Body of pancreas (tissue), 4 donors: ENCODE data around the gene PDCD2L. TPM values are rescaled to one million over a fixed set of nuclear protein-coding genes. Genes with fewer than 3 reads are reported as not detected.
"Not testable (repeated sequence)": the region's sequence is repeated elsewhere in the genome, so short reads cannot be mapped to it uniquely, and the experiment has no call there.

Experiments
- ATAC-seq: fragments of 150-250 bp; one replicate; pipeline ENCODE4 v1.9.1; 2016
- DNase-seq, 4 donors: peaks; one replicate each; pipeline ENCODE4 v3.0.0-alpha.2; 2019
- H3K27ac ChIP-seq, 4 donors: fragments of 200-600 bp; sonication (generic); 1 replicate in 3 of 4; 2 replicates in 1 of 4; pipeline versions ENCODE4 v1.5.1 to v1.6.1; 2016 to 2019; ENCODE audit warnings: mild to moderate bottlenecking in 1 of 4, mixed read lengths in 1 of 4, moderate library complexity in 1 of 4
- H3K27me3 ChIP-seq, 2 donors: fragments of 200-600 bp; sonication (generic); one replicate each; pipeline ENCODE4 v1.6.0; 2016; ENCODE audit warnings: mild to moderate bottlenecking in 1 of 2
- H3K36me3 ChIP-seq, 2 donors: fragments of 200-600 bp; sonication (generic); replicated peaks in 1 of 2; 2 replicates each; pipeline ENCODE4 v1.5.1; 2016; ENCODE audit warnings: low read depth in 2 of 2; ENCODE audit not compliant: insufficient read depth in 1 of 2
- H3K4me1 ChIP-seq: fragments of 200-600 bp; sonication (generic); one replicate; pipeline ENCODE4 v1.6.0; 2016
- H3K4me3 ChIP-seq, 2 donors: fragments of 200-600 bp; sonication (generic); 1 replicate in 1 of 2; 2 replicates in 1 of 2; pipeline ENCODE4 v1.5.1; 2016 to 2019
- H3K9me3 ChIP-seq, 3 donors: fragments of 200-600 bp; sonication (generic); 1 replicate in 2 of 3; 2 replicates in 1 of 3; pipeline ENCODE4 v1.5.1; 2016
- POLR2A ChIP-seq, 3 donors: fragments of 450-650 bp; IDR thresholded peaks; one replicate each; pipeline ENCODE4 v1.6.1; 2016; ENCODE audit warnings: antibody characterized with exemption in 3 of 3, mild to moderate bottlenecking in 2 of 3
- WGBS, 2 donors: methylation state at CpG; one replicate each; pipeline ENCODE4 v1.1.5; 2017; 5-methylcytosine and 5-hydroxymethylcytosine counted together
- intact Hi-C: fragments of 100-400 bp; cut with DNase I; formaldehyde crosslinking; loops from one replicate; pipeline ENCODE4 v1.15.1; 2023
- total RNA-seq, 2 donors: library from RNA; depleted of rRNA; stranded (reverse); fragments of >200 nt; gene quantifications; one replicate each; pipeline ENCODE4 v1.1.0, GENCODE V29; 2016
- TF ChIP-seq, protein P1 (sequence below), 7 experiments: fragments of 450-650 bp in 4 of 7; fragments of 200-600 bp in 3 of 7; sonication (generic) in 3 of 7; IDR thresholded peaks; one replicate each; pipeline ENCODE4 v1.5.1; 2016 to 2019; ENCODE audit warnings: antibody characterized with exemption in 7 of 7

PDCD2L gene
- total RNA-seq, 2 donors from 2014 or later = 13.2 to 45.5 TPM

DNA sequence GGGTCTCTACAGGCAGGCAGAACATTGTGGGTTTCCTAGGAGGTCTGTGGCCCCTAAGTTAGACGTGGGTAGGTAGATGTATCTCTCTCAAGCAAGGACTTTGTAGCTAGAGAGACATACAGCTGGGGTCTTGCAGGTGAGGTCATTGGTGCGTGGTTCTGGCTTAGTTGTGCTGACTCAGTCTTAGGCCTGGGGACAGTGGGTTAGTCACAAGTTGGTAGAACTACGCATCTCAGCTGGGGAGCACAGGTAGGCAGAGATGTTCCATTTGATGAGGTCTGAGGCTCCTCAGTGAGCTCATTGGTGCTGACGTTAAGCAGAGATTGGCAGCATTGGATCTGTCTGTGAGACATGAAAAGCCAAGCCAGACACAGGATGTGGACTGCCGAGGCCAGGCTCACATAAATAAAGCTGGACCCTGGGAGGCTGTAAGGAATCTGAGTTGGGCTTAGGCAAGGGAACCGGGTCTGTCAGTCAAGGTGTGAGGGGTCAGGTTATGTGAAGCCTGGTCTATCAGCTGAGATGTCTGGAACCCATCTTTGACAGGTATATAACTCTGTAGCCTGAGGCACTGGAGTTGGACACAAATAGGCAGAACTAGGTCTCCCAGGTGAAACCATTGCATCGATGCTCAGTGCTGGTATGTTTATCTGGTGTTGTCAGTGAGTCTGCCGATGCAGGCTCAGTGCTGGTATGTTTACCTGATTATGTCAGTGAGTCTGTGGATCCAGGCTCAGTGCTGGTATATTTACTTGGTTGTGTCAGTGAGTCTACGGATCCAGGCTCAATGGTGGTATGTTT, 17.4 kb upstream of the PDCD2L start:
- TF ChIP-seq, protein P1, sequence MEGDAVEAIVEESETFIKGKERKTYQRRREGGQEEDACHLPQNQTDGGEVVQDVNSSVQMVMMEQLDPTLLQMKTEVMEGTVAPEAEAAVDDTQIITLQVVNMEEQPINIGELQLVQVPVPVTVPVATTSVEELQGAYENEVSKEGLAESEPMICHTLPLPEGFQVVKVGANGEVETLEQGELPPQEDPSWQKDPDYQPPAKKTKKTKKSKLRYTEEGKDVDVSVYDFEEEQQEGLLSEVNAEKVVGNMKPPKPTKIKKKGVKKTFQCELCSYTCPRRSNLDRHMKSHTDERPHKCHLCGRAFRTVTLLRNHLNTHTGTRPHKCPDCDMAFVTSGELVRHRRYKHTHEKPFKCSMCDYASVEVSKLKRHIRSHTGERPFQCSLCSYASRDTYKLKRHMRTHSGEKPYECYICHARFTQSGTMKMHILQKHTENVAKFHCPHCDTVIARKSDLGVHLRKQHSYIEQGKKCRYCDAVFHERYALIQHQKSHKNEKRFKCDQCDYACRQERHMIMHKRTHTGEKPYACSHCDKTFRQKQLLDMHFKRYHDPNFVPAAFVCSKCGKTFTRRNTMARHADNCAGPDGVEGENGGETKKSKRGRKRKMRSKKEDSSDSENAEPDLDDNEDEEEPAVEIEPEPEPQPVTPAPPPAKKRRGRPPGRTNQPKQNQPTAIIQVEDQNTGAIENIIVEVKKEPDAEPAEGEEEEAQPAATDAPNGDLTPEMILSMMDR (IDR thresholded peaks at IDR 0.05) = no peak
- no peak for TF ChIP-seq POLR2A (IDR thresholded peaks at IDR 0.05)
- peaks cover 10 to 20% of the 10 kb centered on the region in 2 donors for H3K36me3 ChIP-seq
- H3K9me3 ChIP-seq = no peaks in the 10 kb centered on the region
- H3K4me3 ChIP-seq = no peak overlapping the region
- H3K27ac ChIP-seq = no peak overlapping the region
- intact Hi-C loops = no loop called here
- no peaks in the 10 kb centered on the region for H3K27me3 ChIP-seq
- no peaks in the 10 kb centered on the region for H3K4me1 ChIP-seq
- ATAC-seq (no peak), DNase-seq (no peak)
- WGBS, 2 donors = 90 to 94% methylated on average over 8 to 9 of the region's 9 CpGs

DNA sequence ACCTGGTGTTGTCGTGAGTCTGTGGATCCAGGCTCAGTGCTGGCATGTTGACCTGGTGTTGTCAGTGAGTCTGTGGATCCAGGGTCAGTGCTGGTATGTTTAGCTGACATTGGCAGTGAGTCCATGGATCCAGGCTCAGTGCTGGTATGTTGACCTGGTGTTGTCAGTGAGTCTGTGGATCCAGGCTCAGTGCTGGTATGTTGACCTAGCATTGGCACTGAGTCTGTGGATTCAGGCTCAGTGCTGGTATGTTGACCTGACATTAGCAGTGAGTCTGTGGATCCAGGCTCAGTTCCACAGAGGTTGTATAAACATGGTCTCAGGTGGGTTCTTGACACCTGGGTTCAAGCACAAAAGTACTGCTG, 16.8 kb upstream of the PDCD2L start:
- H3K36me3 ChIP-seq = peaks cover 6 to 14% of the 10 kb centered on the region in 2 donors
- no peak overlapping the region for H3K27ac ChIP-seq
- no peak for DNase-seq
- H3K9me3 ChIP-seq = no peaks in the 10 kb centered on the region
- no peaks in the 10 kb centered on the region for H3K4me1 ChIP-seq
- TF ChIP-seq POLR2A (IDR thresholded peaks at IDR 0.05) = no peak
- TF ChIP-seq, protein P1 (IDR thresholded peaks at IDR 0.05) = no peak
- 85 to 86% methylated on average over 1 of the region's 1 CpG for WGBS, 2 donors
- H3K4me3 ChIP-seq = no peak overlapping the region
- intact Hi-C loops = no loop called here
- no peaks in the 10 kb centered on the region for H3K27me3 ChIP-seq
- ATAC-seq = no peak

DNA sequence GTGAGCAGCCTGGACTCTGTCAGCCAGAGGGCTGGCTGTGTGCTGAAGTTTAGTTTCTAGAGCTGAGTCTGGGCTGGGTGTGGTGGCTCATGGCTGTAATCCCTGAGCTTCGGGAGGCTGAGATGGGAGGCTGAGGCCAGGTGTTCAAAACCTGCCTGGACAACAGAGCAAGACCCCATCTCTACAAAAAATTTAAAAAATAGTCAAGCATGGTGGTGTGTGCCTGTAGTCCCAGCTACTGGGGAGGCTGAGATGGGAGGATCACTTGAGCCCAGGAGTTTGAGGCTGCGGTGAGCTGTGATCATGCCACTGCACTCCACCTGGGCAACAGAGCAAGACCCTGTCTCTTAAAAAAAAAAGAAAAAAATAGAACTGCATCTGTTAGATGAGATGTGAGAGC, 15.5 kb upstream of the PDCD2L start:
- intact Hi-C loops, H3K4me3 ChIP-seq, H3K27me3 ChIP-seq, H3K9me3 ChIP-seq, H3K27ac ChIP-seq, ATAC-seq, H3K4me1 ChIP-seq, DNase-seq: not testable (repeated sequence)
- 93 to 100% methylated on average over 2 of the region's 2 CpGs for WGBS, 2 donors
- peaks cover 0 to 13% of the 10 kb centered on the region in 2 donors for H3K36me3 ChIP-seq

DNA sequence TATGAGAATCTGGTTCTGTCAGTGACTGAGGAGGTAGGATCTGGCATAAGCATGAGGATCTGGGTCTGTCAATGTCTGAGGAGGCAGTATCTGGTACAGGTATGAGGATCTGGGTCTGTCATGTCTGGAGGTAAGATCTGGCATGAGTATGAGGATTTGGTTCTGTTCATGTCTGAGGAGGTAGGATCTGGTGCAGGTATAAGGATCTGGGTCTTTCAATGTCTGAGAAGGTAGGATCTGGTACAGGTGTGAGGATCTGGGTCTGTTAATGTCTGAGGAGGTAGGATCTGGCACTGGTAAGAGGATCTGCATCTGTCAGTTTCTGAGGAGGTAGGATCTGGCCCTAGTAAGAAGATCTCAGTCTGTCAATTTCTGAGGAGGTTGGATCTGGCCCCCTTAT, 12.4 kb upstream of the PDCD2L start:
- Histone ChIP-seq H3K27ac (no peak overlapping the region), H3K9me3 (no peaks in the 10 kb centered on the region), H3K36me3 (peaks cover 0 to 20% of the 10 kb centered on the region in 2 donors), H3K4me3 (no peak overlapping the region), H3K4me1 (no peaks in the 10 kb centered on the region), H3K27me3 (no peaks in the 10 kb centered on the region)
- intact Hi-C loops = no loop called here
- no peak for ATAC-seq
- no peak for TF ChIP-seq POLR2A (IDR thresholded peaks at IDR 0.05)
- TF ChIP-seq, protein P1 (IDR thresholded peaks at IDR 0.05) = no peak
- DNase-seq = no peak

DNA sequence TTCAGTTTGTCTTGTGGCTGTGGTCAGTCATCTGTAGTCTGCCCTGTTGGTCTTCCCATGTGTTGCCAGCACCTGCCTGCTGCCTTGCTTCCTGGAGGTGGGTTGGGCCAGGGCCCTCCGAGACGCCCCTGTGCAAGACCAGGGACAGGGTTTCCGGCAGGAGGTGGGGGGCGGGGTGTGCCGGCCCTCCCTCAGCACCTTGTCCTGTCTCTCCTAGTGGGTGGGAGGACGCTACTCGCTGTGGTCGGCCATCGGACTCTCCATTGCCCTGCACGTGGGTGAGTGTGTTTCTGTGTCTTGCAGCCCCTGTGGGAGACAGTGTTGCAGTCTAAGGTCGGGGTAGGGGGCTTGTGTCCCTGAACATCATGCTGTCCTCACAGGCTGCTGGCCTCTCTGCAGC, 11.2 kb upstream of the PDCD2L start:
- Histone ChIP-seq H3K27ac (no peak overlapping the region), H3K9me3 (no peaks in the 10 kb centered on the region), H3K4me3 (no peak overlapping the region), H3K4me1 (no peaks in the 10 kb centered on the region), H3K36me3 (peaks cover 0 to 23% of the 10 kb centered on the region in 2 donors), H3K27me3 (no peaks in the 10 kb centered on the region)
- no peak for TF ChIP-seq POLR2A (IDR thresholded peaks at IDR 0.05)
- TF ChIP-seq, protein P1 (IDR thresholded peaks at IDR 0.05) = no peak
- DNase-seq (no peak), ATAC-seq (no peak)
- intact Hi-C loops = no loop called here
- 77 to 91% methylated on average over 6 to 8 of the region's 11 CpGs for WGBS, 2 donors
